A673 (cell line): ENCODE results near the gene CARD11. TPM values are rescaled to one million over a fixed set of nuclear protein-coding genes. Genes with fewer than 3 reads are reported as not detected.

Experiments used
- BruUV-seq: library from RNA; stranded (reverse); fragments of 400-500 nt; replicated peaks from 2 replicates; lab custom pipeline; 2021; lab: Mats Ljungman, UMichigan
- CTCF ChIA-PET: fragments of 300-600 bp; sonication (Branson Sonifier 250); formaldehyde crosslinking; loops from one replicate; lab custom pipeline; 2022; ENCODE audit warnings: antibody characterized with exemption; lab: Charles Lee
- POLR2A ChIA-PET: fragments of 300-600 bp; sonication (Branson Sonifier 250); formaldehyde crosslinking; loops from one replicate; lab custom pipeline; 2022; ENCODE audit warnings: antibody characterized with exemption; ENCODE audit not compliant: low non-redundant PET; lab: Charles Lee
- DNase-seq: peaks from one replicate; pipeline ENCODE4 v3.0.0-alpha.2; 2015; ENCODE audit warnings: low spot score
- H3K27ac ChIP-seq: fragments of 200-600 bp; sonication (generic); 2 replicates; pipeline ENCODE4 v1.5.1; 2016; ENCODE audit warnings: mixed run types, low read depth, mild to moderate bottlenecking, mixed read lengths, antibody characterized with exemption, low read length; ENCODE audit not compliant: poor library complexity, severe bottlenecking
- H3K27me3 ChIP-seq: fragments of 200-600 bp; sonication (generic); replicated peaks from 2 replicates; pipeline ENCODE4 v1.6.1; 2017; ENCODE audit warnings: mixed run types, low read depth, mild to moderate bottlenecking, mixed read lengths, antibody characterized with exemption, low read length; ENCODE audit not compliant: insufficient read depth, poor library complexity
- H3K36me3 ChIP-seq: fragments of 200-600 bp; sonication (generic); 2 replicates; pipeline ENCODE4 v1.6.1; 2016; ENCODE audit warnings: mixed run types, mild to moderate bottlenecking, mixed read lengths, antibody characterized with exemption, low read length; ENCODE audit not compliant: insufficient read depth, poor library complexity, severe bottlenecking
- H3K4me1 ChIP-seq: fragments of 200-600 bp; sonication (generic); 2 replicates; pipeline ENCODE4 v1.6.1; 2017; ENCODE audit warnings: mixed run types, mild to moderate bottlenecking, mixed read lengths, antibody characterized with exemption, low read length; ENCODE audit not compliant: insufficient read depth, poor library complexity, severe bottlenecking
- H3K4me3 ChIP-seq: fragments of 200-600 bp; sonication (generic); 2 replicates; pipeline ENCODE4 v1.5.1; 2016; ENCODE audit warnings: low read depth, mixed run types, mild to moderate bottlenecking, mixed read lengths, low read length; ENCODE audit not compliant: poor library complexity, severe bottlenecking
- H3K9me3 ChIP-seq: fragments of 200-600 bp; sonication (generic); 2 replicates; pipeline ENCODE4 v1.6.1; 2016; ENCODE audit warnings: mixed run types, low read depth, mild to moderate bottlenecking, mixed read lengths, antibody characterized with exemption, low read length; ENCODE audit not compliant: poor library complexity, severe bottlenecking
- EZH2 ChIP-seq: fragments of 200-600 bp; sonication (generic); IDR thresholded peaks from 2 replicates; pipeline ENCODE4 v1.6.1; 2017; ENCODE audit warnings: borderline replicate concordance, low read depth, mild to moderate bottlenecking, mixed read lengths, antibody characterized with exemption, low read length; ENCODE audit not compliant: poor library complexity, severe bottlenecking
- intact Hi-C: fragments of 100-400 bp; cut with micrococcal nuclease; formaldehyde crosslinking; loops from one replicate; pipeline ENCODE4 v1.10.0; 2022; ENCODE audit not compliant: unreplicated experiment
- total RNA-seq: library from RNA; stranded (reverse); gene quantifications from 2 replicates; pipeline ENCODE4 v1.2.3, GENCODE V29; 2021
- TF ChIP-seq, protein P1 (sequence below): fragments of 300-800, 200-600 bp; sonication (generic); conservative IDR thresholded peaks from 2 replicates; pipeline ENCODE4 v1.5.1; 2017; ENCODE audit warnings: low read depth, mild to moderate bottlenecking, antibody characterized with exemption, low read length, moderate library complexity, mixed read lengths

The CARD11 gene
- total RNA-seq, 1 experiment from 2014 or later: 1.8 TPM

DNA sequence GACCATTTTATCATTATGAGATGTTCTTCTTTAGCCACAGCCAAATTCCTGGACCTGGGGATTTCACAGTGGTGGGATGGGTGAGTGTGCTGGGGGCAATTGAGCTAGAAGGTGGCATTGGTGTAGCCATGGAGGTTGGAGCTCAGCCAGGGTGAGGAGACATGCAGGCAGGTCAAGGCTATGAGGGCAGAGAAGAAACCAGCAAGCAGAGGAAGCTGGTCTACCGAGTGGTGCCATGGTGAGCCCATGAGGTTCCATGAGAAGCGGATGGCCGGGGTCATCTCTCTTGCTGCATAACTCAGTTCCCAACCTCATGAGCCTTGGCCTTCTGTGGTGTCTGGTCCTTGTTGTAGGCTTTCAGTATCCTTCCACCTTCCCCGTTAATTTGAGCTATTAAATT lies 91.4 kb downstream of the CARD11 start:
- CTCF ChIA-PET: no interaction called here
- Histone ChIP-seq H3K27me3 (peaks cover 10% of the 10 kb centered on the region), H3K36me3 (no peaks in the 10 kb centered on the region), H3K4me3 (no peak overlapping the region), H3K27ac (no peak overlapping the region), H3K4me1 (no peaks in the 10 kb centered on the region), H3K9me3 (peaks cover 6% of the 10 kb centered on the region)
- intact Hi-C loops: no loop called here
- TF ChIP-seq, protein P1, sequence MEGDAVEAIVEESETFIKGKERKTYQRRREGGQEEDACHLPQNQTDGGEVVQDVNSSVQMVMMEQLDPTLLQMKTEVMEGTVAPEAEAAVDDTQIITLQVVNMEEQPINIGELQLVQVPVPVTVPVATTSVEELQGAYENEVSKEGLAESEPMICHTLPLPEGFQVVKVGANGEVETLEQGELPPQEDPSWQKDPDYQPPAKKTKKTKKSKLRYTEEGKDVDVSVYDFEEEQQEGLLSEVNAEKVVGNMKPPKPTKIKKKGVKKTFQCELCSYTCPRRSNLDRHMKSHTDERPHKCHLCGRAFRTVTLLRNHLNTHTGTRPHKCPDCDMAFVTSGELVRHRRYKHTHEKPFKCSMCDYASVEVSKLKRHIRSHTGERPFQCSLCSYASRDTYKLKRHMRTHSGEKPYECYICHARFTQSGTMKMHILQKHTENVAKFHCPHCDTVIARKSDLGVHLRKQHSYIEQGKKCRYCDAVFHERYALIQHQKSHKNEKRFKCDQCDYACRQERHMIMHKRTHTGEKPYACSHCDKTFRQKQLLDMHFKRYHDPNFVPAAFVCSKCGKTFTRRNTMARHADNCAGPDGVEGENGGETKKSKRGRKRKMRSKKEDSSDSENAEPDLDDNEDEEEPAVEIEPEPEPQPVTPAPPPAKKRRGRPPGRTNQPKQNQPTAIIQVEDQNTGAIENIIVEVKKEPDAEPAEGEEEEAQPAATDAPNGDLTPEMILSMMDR: no peak
- TF ChIP-seq EZH2: no peak
- no peak for DNase-seq
- POLR2A ChIA-PET: no interaction called here
- BruUV-seq: no TSS peak

DNA sequence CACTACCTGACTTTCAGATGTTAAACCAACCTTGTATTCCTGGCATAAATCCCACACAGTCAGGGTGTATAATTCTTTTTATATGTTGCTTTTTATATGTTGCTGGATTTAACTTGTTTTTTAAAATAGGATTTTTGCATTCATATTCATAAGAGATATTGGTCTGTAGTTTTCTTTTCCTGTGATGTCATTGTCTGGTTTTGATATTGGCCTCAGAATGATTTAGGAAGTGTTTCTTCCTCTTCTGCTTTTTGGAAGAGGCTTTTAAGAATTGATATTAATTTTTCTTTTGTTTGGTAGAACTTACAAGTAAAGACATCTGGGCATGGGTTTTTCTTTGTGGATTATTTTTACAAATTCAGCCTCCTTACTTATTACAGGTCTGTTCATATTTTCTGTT lies 93.1 kb downstream of the CARD11 start:
- BruUV-seq: no TSS peak
- Histone ChIP-seq H3K27me3 (peaks cover 21% of the 10 kb centered on the region), H3K4me1 (no peaks in the 10 kb centered on the region), H3K9me3 (peaks cover 6% of the 10 kb centered on the region), H3K36me3 (no peaks in the 10 kb centered on the region), H3K4me3 (no peak overlapping the region), H3K27ac (no peak overlapping the region)
- ChIA-PET CTCF (no interaction called here), POLR2A (no interaction called here)
- intact Hi-C loops: no loop called here
- TF ChIP-seq, protein P1: no peak
- TF ChIP-seq EZH2: no peak
- no peak for DNase-seq

DNA sequence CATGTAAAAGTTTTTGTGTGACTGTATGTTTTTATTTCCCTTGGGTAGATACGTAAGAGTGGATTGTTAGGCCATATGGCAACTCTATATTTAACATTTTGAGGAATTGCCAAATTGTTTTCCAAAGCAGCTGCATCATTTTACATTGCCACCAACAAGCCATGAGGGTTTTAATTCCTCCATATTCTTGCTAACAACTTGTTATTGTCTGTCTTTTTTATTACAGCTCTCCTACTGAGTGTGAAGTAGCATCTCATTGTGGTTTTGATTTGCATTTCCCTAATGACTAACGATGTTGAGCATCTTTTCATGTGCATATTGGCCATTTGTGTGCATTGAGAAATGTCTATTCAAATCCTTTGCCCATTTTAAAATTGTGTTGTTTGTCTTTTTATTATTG lies 94.9 kb downstream of the CARD11 start:
- BruUV-seq: no TSS peak
- no peak for TF ChIP-seq EZH2
- TF ChIP-seq, protein P1: no peak
- peak; percentile 50 for DNase-seq
- intact Hi-C loops: no loop called here
- ChIA-PET POLR2A (no interaction called here), CTCF (no interaction called here)
- no peak overlapping the region for H3K4me3 ChIP-seq
- no peaks in the 10 kb centered on the region for H3K36me3 ChIP-seq
- peaks cover 6% of the 10 kb centered on the region for H3K9me3 ChIP-seq
- H3K4me1 ChIP-seq: no peaks in the 10 kb centered on the region
- H3K27ac ChIP-seq: no peak overlapping the region
- H3K27me3 ChIP-seq: peaks cover 28% of the 10 kb centered on the region
